HG03060 (cell line): ENCODE data around the gene HSPA1A.

ENCODE experiments used
- ATAC-seq: cut with Tn5 transposase; IDR thresholded peaks from one replicate; pipeline ENCODE4 v1.9.1; 2021; ENCODE audit warnings: low read depth, moderate number of reproducible peaks; ENCODE audit not compliant: unreplicated experiment

The HSPA1A gene

DNA sequence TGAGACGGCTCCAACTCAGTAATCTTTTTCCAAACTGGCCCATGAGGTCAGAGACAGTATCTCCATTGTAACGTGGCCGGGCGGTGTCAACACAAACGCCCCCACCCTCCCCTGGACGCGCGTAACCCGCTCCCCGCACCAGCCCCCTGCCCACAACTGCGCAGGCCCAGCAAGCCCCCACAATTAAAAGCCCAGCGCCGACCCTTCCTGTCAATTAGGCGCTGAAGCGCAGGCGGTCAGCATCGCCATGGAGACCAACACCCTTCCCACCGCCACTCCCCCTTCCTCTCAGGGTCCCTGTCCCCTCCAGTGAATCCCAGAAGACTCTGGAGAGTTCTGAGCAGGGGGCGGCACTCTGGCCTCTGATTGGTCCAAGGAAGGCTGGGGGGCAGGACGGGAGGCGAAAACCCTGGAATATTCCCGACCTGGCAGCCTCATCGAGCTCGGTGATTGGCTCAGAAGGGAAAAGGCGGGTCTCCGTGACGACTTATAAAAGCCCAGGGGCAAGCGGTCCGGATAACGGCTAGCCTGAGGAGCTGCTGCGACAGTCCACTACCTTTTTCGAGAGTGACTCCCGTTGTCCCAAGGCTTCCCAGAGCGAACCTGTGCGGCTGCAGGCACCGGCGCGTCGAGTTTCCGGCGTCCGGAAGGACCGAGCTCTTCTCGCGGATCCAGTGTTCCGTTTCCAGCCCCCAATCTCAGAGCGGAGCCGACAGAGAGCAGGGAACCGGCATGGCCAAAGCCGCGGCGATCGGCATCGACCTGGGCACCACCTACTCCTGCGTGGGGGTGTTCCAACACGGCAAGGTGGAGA is at the start of gene HSPA1A, which contains the start of gene HSPA1L:
TSS of gene HSPA1A (plus strand) at position 519 of the 814 bp plus-strand sequence. CDS start at position 733, 214 bp downstream.
TSS of gene HSPA1L (minus strand) at position 259 of the 814 bp plus-strand sequence. CDS start 3,311 bp downstream, outside the sequence.
- ATAC-seq = no peak

DNA sequence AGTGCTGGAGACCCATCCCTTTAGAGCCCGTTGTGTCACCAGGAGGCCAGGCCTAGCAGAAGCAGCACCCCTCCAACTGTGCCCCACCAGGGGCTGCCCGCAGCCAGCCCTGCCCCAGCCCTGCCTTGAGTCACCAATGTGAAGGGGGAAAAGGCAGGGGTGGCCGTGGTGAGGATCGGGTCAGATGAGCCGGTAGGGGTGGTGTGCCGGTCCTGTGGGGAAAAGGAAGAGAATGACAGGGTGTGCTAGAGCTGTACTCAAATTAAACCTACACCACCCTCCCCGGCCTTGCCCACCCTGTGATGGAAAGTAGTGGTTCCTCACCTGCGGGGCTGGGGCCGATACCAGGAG is 49.8 kb upstream of the HSPA1A start:
- ATAC-seq = no peak

DNA sequence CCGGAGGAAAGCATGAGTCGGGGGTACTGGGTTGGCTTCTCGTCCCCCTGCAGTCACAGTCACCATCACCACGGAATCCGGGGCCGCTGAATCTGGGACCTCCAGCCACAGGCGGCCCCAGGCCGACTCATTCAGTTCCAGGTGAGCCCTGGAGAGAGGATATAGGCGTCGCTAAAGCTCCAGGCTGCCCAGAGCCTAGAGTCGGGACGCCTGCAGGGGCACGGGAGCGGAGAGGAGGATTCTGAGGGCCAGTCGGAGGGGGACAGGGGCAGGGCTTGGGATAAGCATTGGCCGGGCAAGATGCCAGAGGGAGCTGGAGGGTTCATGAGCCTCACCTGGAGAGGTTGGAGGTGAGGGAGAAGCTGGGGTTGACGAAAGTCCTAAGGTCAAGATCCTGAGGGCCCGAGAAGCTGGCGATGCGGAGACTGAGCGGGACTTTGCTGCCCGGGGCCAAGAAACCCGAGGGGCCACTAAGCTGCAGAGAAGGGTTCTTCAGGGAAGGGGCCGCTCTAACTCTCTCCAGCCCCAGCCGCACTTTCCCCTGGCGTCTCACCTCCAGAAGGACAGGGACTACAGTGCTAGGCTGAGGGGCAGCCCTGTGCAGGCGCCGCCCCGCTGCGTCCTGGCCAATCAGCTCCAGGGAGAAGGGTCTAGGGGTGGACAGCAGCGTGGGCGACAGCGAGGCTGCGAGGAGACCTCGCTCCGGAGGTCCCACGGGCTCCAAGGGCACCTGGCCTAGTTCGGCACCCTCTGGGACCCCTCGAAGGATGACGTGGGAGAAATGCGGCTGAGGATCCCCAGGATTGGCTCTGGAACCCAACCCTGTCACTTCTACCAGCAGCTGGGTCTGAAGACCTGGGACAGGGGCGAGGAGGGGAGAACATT is 49.2 kb upstream of the HSPA1A start:
- ATAC-seq = no peak

DNA sequence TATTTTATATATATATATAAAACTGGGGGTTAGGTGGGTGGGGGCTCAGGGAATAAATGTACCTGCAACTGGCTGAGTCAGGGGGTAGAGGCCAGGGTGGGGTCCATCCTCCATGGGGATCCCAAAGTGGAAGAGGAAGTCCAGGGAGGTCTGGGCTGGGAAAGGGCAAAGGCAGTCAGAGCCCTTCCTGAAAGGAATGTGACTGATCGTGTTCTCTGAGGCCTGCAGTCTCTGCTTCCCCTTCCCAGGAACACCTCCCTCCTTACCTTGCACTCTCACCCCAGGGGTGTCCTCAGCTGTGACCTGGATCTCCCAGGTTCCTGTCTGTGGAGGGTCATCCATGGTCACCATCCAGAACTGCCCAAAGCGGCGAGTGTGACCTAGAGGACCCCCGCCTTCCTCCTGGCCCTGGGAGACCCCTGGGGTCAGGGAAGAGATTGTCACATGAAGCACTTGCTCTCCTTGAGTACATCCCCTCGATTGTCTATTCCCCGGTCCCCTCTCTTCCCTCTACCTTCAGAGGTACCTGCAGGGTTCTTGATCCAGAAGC is 48.2 kb upstream of the HSPA1A start:
- no peak for ATAC-seq

DNA sequence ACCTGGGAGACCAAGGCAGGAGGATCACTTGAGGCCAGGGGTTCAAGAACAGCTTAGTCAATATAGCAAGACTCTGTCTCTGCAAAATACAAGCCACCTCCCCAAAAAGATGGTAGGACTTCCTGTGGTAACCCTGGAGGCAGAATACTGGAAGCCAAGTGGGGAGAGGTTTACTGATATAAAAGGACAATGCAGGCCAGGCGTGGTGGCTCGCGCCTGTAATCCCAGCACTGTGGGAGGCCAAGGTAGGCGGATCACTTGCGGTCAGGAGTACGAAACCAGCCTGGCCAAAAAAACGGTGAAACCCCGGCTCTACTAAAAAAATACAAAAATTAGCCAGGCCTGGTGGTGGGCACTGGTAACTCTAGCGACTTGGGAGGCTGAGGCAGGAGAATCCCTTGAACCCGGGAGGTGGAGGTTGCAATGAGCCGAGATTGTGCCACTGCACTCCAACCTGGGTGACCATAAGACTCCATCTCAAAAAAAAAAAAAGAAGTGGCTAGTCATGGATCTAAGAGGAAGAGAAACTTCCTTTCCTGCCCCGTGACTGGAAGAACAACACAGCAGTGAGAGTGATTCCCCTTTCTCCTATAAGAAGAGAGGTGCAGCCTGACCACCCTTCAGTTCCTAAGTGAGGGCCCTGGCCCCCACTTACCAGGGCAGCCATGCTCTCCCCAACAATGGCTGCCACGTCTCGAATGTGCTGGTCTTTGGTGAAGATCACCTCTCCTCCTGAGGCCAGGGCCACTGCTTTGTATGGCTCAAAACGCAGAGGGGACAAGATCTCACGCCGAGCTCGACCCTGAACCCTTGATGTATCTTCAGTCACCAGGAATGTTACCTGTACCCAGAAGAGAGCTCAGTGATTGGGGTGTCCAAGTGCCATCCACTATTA is 46.7 kb upstream of the HSPA1A start:
- ATAC-seq = no peak

DNA sequence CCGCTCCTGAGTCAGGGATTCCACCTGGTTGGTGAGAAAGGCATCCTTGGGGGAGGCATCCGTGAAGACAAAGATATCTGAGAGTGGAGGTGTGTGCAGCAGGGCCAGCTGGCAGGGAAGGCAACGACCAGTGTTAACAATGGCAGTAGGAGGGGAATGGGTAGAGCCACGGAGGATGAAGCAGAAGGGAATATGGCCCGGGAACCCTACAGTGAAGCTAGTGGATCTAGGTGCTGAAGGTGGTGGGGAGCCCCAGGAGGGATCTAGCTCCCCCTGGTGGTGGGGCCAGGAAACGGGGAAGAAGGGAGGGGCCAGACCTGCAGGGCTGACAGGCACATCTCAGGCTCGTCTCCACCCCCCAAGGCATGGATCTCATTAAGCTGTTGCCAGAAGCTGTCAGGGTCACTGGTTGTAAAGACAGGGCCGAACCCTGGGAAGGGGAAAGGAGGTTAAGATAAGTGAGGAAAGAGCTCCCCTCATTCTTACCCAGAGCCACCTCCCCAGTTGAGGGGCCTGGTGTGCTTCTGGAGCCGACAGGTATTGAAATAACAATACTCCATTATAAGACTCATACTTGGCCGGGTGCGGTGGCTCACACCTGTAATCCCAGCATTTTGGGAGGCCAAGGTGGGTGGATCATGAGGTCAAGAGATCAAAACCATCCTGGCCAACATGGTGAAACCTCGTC is 45.5 kb upstream of the HSPA1A start:
- ATAC-seq = no peak

DNA sequence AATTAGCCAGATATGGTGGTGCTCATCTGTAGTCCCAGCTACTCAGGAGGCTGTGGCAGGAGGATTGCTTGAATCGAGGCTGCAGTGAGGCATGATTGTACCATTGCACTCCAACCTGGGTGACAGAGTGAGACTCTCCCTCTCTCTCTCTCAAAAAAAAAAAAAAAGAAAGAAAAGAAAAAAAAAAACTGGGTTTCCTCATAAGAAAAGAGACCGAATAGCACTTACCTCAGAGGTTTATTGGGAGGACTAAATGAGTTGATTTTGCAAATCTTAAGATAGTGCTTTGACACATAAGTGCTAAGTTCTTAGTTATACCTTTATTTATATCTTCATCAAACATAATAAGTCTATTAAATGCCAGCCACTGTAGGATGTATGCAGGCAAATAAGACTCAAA is 44.5 kb upstream of the HSPA1A start:
- ATAC-seq = no peak

DNA sequence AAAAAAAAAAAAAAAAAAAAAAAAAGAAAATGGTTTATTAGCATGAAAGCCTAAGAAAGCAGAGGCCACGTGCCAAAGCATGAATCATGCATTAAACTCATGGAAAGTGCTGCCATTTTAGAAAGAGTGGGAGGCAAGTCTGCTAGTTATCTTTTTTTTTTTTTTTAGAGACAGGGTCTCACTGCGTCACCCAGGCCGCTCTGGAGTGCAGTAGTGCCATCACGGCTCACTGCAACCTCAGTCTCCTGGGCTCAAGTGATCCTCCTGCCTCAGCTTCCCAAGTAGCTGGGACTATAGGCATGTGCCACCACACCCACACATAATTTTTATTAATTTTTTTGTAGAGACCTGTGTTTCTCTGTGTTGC is 43.4 kb upstream of the HSPA1A start:
- ATAC-seq = no peak

DNA sequence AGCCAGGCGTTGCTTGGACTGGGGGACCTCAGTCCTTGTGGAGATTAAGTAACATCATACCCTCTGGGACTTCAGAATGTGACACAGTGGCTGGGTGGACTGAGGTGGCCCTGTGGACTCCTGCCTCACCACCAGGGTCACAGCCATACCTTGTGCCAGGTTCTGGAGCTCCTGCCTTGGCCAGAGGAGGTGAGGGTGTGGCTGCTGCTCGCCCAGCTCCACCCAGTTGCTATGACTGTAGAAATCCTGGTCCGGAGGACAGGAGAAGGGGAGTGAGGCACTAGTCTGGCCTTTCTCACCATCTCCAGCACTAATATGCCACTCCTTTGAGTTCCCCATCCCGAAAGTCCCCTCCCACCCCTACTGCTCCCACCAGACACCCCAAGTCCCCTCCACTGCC is 40.2 kb upstream of the HSPA1A start:
- ATAC-seq = no peak

DNA sequence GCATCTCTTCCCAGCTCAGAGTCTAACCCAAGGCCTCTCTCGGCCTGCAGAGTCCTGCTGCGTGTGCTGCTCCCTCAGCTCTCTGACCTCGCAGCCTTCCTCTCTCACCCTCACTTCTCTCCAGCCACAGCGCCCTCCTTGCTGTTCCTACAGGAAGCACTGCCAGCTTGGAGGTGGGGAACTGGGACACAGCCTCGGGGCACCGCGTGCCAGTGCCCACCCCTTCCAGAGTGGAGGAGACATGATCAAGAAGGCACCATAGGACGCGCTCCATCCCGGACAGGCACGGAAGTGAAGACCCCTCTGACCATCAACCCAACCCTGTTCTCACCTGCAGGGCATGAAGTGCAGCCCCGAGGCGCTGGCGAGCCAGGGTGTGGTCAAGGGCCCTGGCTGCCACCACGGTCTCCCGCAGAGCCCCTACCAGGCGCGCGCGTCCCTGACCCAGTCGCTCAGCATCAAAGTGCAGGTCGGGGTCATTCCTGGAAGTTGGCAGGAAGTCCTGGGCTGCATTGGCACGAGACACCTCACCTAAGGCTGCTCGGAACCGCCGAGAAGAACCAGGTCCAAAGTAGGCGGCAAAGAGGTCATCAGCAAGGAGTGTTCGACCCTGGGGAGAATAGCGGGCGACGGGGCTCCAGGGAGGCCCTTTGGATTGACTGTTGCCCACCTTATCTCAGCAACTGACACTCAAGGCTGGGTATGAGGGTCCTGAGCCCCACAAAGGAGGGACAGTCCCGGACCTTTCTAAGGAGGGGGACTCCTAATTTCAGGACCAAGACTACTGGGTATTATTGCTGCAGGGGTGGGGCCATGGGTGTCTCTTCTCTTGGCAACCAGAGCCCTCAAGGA is 39.5 kb upstream of the HSPA1A start:
- no peak for ATAC-seq

DNA sequence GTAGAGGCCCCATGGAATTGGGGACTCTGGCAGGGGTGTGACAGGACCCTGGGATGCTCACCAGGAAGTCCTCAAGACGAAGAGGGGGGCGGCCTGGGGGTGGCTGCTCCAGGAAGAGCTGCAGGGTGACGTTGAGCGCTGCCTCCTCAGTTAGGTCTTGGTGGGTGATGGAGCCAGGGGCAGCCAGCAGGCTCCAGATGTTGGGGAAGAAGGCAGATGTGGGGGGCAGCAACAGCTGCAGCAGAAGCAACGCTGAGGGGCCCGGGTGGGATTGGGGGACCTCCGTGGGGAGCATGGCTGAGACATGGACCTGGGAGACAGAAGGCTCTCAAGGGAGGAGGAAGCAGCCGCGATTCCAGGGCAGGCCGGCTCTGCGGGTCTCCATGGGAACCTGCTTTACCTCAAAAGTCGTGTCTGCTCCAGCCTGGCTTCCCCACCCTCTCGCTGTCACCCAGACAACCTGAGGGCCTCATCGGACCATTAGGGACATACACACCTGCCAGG is 38.8 kb upstream of the HSPA1A start:
- no peak for ATAC-seq

DNA sequence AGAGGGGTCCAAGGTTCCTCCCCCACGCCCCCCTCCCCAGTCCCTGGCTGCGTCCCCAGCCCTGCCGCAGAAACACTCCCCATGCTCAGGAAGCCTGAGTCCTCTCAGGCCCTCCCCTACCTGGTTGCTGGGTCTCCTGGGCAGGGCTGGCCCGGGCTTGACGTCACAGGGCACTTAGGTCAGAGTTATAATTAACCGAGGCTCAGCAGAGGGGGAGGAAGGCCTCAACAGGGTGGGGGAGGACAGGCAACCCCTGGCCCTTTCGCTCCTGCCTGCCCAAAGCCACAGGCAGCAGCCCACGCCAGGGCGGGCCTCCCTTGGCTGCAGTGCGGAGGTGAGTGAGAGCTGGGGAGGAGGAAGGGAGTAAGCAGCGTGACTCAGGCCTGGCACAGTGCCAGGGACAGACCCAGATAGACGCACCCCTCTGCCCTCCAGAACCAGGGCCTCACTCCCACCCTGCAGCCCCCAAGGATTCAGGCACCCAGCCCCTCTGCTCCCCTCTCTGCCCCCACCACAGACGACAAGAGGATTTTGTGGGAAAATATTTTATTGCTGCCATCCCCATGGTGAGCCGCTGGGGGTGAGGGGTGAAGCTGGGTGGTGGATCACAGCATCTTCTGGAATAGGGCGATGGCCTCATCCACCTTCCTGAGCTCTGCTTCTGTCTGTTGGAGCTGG is 38.2 kb upstream of the HSPA1A start, which contains the start of gene VWA7:
TSS of gene VWA7 (minus strand) at position 340 of the 678 bp plus-strand sequence. CDS start 549 bp downstream, outside the sequence.
- ATAC-seq = no peak

DNA sequence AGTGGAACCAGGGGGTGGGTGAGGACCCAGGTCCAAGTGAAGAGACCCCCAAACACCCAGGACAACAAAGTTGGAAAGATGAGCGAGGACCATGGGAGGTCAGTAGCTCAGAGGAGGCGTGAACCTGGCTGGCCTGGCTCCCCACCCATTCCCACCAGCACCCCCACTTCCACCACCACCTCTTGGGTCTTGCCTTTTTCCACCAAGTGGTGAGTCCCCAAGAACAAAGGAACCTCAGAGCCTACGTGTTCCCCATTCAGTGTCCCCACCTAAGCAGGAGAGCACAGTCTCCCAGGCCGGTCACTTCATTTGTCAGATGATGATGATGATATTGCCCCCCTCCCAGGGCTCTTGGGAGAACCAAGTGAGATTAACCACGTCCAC is 37.7 kb upstream of the HSPA1A start:
- ATAC-seq = no peak

DNA sequence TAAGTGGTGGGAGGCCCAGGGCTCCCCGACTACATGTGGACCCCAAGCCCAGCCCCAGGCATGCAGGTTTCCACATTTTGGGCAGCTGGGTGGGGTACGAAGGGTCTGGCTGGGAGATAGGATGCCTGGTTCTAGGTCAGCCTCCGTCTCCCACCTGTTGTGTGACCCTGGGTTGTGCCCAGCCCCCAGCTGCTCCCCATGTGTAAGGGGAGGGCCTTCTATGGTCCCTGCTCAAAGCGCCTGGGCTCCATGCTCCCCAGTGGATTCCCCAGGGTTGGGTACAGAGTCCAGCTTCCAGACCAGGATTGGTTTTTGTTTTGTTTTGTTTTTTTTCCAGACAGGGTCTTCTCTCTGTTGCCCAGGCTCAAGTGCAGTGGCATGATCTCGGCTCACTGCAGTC is 37.1 kb upstream of the HSPA1A start:
- no peak for ATAC-seq

DNA sequence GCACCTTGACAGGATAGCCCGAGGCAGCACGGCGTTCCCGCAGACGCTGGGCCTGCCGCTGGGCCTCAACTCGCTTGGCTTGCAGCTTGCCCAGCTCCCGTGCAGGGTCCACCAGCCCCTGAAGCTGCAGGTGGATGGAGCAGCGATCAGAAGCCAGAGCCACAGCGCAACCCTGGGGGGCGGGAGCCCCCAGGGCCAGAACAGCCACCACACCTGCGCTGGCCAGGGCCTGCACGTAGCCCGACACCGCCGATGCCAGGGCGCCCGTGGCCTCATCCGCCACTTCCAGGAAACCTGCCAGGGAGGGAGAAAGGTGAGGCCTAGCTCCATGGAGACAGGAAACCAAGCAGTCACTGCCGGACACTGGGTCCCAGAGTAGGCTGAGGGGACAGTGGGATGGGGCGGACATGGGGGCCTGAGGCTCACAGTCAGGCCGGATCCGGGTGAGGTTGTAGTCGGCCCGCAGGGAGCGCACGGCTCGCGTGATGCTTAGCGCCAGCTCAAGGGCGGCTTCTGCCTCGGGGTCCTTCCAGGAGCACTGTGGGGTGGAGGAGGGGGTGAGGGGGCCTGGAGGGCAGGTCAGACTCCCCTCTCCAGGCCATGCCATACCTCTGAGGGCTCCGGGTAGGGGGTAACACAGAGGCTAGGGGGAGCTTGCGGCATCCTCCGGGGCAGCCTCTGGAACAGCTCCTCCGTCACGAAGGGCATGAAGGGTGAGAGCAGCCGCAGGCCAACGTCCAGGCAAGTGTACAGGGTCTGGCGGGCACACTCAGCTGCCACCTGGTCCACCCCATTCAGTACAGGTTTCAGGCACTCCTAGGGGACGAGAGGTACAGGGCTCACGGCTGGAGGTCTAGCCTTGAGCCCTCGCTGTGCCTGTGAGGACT is 36.1 kb upstream of the HSPA1A start:
- no peak for ATAC-seq

DNA sequence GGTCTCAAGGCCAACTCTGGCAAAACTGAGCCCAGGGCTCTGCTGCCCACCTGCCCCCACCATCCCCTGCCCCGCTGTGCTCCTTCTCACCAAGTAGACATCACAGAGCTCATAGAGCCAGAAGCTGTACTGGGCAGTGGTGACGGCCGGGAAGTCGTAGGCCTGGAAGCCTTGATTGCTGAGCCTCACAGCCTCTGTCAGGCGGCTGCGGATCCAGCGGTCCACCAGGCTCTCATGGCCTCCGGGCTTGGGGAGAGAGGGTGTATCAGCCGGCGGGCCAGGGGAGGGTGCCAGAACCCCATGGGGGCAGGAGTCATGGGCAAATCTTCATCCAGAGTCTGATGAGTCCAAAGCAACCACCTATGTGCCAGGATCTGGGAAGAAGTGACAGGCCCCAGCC is 35.4 kb upstream of the HSPA1A start:
- ATAC-seq = no peak
